ENCODE results near the gene GARNL3.

Gene GARNL3

DNA sequence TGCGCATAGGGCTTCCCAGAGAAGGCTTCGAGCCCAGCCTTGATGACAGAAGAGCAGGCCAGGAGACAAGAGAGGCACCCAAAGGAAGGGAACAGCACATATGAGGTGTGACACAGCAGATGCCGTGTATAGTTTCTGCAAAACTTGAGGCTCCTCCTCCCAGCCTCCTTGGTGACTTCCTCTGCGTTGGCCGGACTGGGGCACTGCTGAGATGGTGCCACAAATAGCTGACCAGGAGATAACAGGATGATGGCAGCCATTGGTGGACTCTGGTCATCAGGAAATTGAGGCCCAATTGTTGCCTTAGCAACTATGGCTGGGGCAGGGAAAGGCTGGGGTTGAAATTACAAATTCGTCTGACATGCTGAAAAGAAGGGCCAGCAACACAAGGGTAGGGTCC lies 154.8 kb downstream of the GARNL3 start:
- no peak for DNase-seq
- H3K23ac ChIP-seq (ENCODE audit: low read length) = no peak overlapping the region
- H3K9ac ChIP-seq (ENCODE audit: low read length) = no peak overlapping the region
- H2BK120ac ChIP-seq (ENCODE audit: low read depth, low read length) = no peak overlapping the region
- no peak overlapping the region for H3K27ac ChIP-seq (ENCODE audit: low read depth, low read length)
- no CpG with 5 or more reads among the region's 6 CpGs for WGBS (ENCODE audit: extremely low coverage, insufficient coverage, low lambda C conversion rate)
- no peak overlapping the region for H3K4me2 ChIP-seq (ENCODE audit: low read length)
- H3K18ac ChIP-seq (ENCODE audit: low read length) = no peak overlapping the region
- H2BK5ac ChIP-seq (ENCODE audit: low read length) = no peak overlapping the region
- no peak overlapping the region for H4K8ac ChIP-seq (ENCODE audit: low read depth, low read length)
- peaks cover 7% of the 10 kb centered on the region for H3K79me1 ChIP-seq (ENCODE audit: low read length)
- no peaks in the 10 kb centered on the region for H3K36me3 ChIP-seq (ENCODE audit: control insufficient read depth, insufficient read depth, low read length)
- H3K27me3 ChIP-seq (ENCODE audit: insufficient read depth, low read length, poor library complexity) = no peaks in the 10 kb centered on the region
- H3K79me2 ChIP-seq (ENCODE audit: control insufficient read depth, insufficient read depth, low read length) = no peaks in the 10 kb centered on the region
- H3K4me1 ChIP-seq (ENCODE audit: control insufficient read depth, low read depth, low read length) = peaks cover 5% of the 10 kb centered on the region
- H3K4ac ChIP-seq (ENCODE audit: low read depth, low read length) = no peak overlapping the region
- H3K56ac ChIP-seq (ENCODE audit: low read length) = no peak overlapping the region
- H3K4me3 ChIP-seq (ENCODE audit: low read length) = no peak overlapping the region
- H4K5ac ChIP-seq (ENCODE audit: low read length) = no peak overlapping the region
- no peak overlapping the region for H2AK5ac ChIP-seq (ENCODE audit: low read length)
- H2BK15ac ChIP-seq (replicated peaks; ENCODE audit: low read depth) = no peak overlapping the region

DNA sequence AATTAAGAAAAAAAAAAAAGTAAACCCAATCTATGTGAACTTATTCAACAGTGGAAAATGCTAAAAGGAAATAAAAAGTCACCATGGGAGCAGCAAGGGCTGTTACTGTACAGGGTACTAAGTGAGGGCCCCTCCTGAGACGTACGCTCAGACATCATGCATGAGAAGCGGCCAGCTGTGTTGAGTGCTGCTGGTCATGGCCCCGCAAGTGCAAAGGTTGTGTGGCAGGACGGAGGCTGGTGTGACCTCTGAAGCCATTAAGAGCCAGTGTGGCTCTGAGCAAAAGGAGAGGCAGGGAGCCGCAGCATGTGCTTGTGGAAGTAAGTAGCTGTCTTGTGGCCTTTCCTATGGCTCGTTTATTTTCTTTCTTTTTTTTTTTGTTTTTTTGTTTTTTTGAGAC lies 156.5 kb downstream of the GARNL3 start:
- Histone ChIP-seq H3K56ac (ENCODE audit: low read length) (no peak overlapping the region), H3K4me2 (ENCODE audit: low read length) (no peak overlapping the region), H2AK5ac (ENCODE audit: low read length) (no peak overlapping the region), H4K5ac (ENCODE audit: low read length) (no peak overlapping the region), H3K79me1 (ENCODE audit: low read length) (peaks cover 9% of the 10 kb centered on the region), H3K79me2 (ENCODE audit: control insufficient read depth, insufficient read depth, low read length) (peaks cover 6% of the 10 kb centered on the region), H2BK15ac (replicated peaks; ENCODE audit: low read depth) (no peak overlapping the region), H3K27ac (ENCODE audit: low read depth, low read length) (no peak overlapping the region), H2BK5ac (ENCODE audit: low read length) (no peak overlapping the region), H3K27me3 (ENCODE audit: insufficient read depth, low read length, poor library complexity) (no peaks in the 10 kb centered on the region), H2BK120ac (ENCODE audit: low read depth, low read length) (no peak overlapping the region), H3K23ac (ENCODE audit: low read length) (no peak overlapping the region), H3K4ac (ENCODE audit: low read depth, low read length) (no peak overlapping the region), H3K4me1 (ENCODE audit: control insufficient read depth, low read depth, low read length) (peaks cover 7% of the 10 kb centered on the region), H3K9ac (ENCODE audit: low read length) (no peak overlapping the region), H3K18ac (ENCODE audit: low read length) (no peak overlapping the region), H4K8ac (ENCODE audit: low read depth, low read length) (no peak overlapping the region), H3K4me3 (ENCODE audit: low read length) (no peak overlapping the region), H3K36me3 (ENCODE audit: control insufficient read depth, insufficient read depth, low read length) (no peaks in the 10 kb centered on the region)
- no CpG with 5 or more reads among the region's 7 CpGs for WGBS (ENCODE audit: extremely low coverage, insufficient coverage, low lambda C conversion rate)
- no peak for DNase-seq

DNA sequence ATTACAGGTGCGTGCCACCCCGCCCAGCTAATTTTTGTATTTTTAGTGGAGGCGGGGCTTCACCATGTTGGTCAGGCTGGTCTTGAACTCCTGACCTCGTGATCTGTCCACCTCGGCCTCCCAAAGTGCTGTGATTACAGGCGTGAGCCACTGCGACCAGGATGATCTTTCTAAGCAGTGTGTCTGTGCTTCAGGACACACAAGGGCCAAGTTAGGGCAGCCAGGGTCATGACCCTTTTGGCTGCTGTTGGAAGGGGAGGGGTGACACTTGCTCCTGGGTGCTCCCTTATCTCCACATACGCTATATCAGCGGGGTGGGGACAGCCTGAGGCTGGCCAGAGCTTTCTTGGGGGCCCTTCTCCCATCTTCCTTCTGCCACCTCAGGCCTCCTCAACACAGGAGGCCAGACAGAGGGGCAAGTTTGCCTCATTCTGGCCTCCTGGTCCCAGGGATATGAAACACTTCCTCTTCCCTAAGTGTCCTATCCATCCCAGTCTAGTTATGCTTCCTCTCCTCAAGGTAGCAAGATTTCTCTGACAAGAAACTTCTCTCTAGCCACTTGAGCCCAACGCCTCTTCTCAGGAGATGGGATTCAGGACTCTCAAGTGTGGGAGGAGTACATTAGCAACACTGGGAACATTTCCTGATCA lies 157.7 kb downstream of the GARNL3 start:
- Histone ChIP-seq H3K9ac (ENCODE audit: low read length) (peak overlapping the region; percentile 78), H3K79me2 (ENCODE audit: control insufficient read depth, insufficient read depth, low read length) (peaks cover 6% of the 10 kb centered on the region), H3K4me2 (ENCODE audit: low read length) (no peak overlapping the region), H3K36me3 (ENCODE audit: control insufficient read depth, insufficient read depth, low read length) (no peaks in the 10 kb centered on the region), H2BK120ac (ENCODE audit: low read depth, low read length) (no peak overlapping the region), H2BK15ac (replicated peaks; ENCODE audit: low read depth) (no peak overlapping the region), H3K79me1 (ENCODE audit: low read length) (peaks cover 9% of the 10 kb centered on the region), H3K18ac (ENCODE audit: low read length) (no peak overlapping the region), H4K5ac (ENCODE audit: low read length) (no peak overlapping the region), H3K27me3 (ENCODE audit: insufficient read depth, low read length, poor library complexity) (no peaks in the 10 kb centered on the region), H2BK5ac (ENCODE audit: low read length) (no peak overlapping the region), H3K23ac (ENCODE audit: low read length) (no peak overlapping the region), H3K4ac (ENCODE audit: low read depth, low read length) (no peak overlapping the region), H3K27ac (ENCODE audit: low read depth, low read length) (no peak overlapping the region), H2AK5ac (ENCODE audit: low read length) (no peak overlapping the region), H3K4me3 (ENCODE audit: low read length) (no peak overlapping the region), H3K4me1 (ENCODE audit: control insufficient read depth, low read depth, low read length) (peaks cover 7% of the 10 kb centered on the region), H3K56ac (ENCODE audit: low read length) (peak overlapping the region; percentile 83), H4K8ac (ENCODE audit: low read depth, low read length) (no peak overlapping the region)
- no peak for DNase-seq
- no CpG with 5 or more reads among the region's 10 CpGs for WGBS (ENCODE audit: extremely low coverage, insufficient coverage, low lambda C conversion rate)

DNA sequence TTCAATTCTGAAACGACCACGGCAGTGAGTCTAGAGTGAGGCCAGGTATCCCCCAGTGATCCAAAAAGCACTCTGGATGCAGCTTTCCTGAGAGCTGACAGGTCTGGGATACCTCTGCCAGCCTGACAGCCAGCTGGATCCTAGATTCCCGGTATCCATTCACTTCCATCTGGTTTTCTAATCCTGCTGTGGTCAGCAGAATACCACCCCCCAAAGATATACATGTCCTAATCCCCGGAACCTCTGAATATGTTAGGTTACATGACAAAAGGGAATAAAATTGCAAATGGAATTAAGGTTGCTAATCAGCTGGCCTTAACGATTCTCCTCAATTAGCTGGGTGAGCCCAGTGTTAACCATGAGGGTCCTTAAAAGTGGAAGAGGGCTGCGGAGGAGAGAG lies 158.2 kb downstream of the GARNL3 start:
- Histone ChIP-seq H4K8ac (ENCODE audit: low read depth, low read length) (no peak overlapping the region), H4K5ac (ENCODE audit: low read length) (no peak overlapping the region), H3K23ac (ENCODE audit: low read length) (no peak overlapping the region), H3K27ac (ENCODE audit: low read depth, low read length) (no peak overlapping the region), H3K4me2 (ENCODE audit: low read length) (peak overlapping the region; percentile 69), H2BK15ac (replicated peaks; ENCODE audit: low read depth) (no peak overlapping the region), H3K18ac (ENCODE audit: low read length) (no peak overlapping the region), H3K36me3 (ENCODE audit: control insufficient read depth, insufficient read depth, low read length) (no peaks in the 10 kb centered on the region), H3K56ac (ENCODE audit: low read length) (peak overlapping the region; percentile 83), H3K27me3 (ENCODE audit: insufficient read depth, low read length, poor library complexity) (no peaks in the 10 kb centered on the region), H3K9ac (ENCODE audit: low read length) (peak overlapping the region; percentile 78), H3K79me2 (ENCODE audit: control insufficient read depth, insufficient read depth, low read length) (peaks cover 6% of the 10 kb centered on the region), H3K79me1 (ENCODE audit: low read length) (peaks cover 9% of the 10 kb centered on the region), H2BK5ac (ENCODE audit: low read length) (no peak overlapping the region), H3K4ac (ENCODE audit: low read depth, low read length) (no peak overlapping the region), H2BK120ac (ENCODE audit: low read depth, low read length) (no peak overlapping the region), H3K4me1 (ENCODE audit: control insufficient read depth, low read depth, low read length) (peaks cover 7% of the 10 kb centered on the region), H3K4me3 (ENCODE audit: low read length) (no peak overlapping the region), H2AK5ac (ENCODE audit: low read length) (no peak overlapping the region)
- no peak for DNase-seq
- WGBS (ENCODE audit: extremely low coverage, insufficient coverage, low lambda C conversion rate) = no CpG with 5 or more reads among the region's 6 CpGs

DNA sequence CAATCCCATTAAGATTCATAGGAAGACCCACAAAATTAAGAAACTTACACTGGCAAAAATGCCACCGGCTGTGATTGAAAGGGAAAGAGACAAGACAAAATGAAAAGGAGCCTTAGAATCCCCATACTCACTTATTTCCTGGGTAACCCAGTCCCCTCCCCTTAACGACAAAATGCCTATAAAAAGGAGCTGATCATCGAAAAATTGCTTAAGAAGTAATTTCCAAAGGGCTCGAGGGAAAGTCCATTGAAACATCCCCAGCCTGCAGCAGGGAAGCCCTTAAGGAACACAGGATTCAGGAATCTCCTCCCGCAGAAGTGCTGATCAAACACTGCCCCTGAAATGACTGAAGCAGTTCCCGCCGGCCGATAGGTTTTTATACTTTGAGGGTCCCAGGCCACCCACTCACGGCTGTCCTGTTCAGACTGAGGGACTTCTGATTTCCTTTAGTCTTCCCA lies 158.9 kb downstream of the GARNL3 start:
- no peak for DNase-seq
- H2AK5ac ChIP-seq (ENCODE audit: low read length) = peak overlapping the region; percentile 29
- H3K4me1 ChIP-seq (ENCODE audit: control insufficient read depth, low read depth, low read length) = peaks cover 7% of the 10 kb centered on the region
- peak overlapping the region; percentile 55 for H3K4me3 ChIP-seq (ENCODE audit: low read length)
- no peaks in the 10 kb centered on the region for H3K36me3 ChIP-seq (ENCODE audit: control insufficient read depth, insufficient read depth, low read length)
- H3K18ac ChIP-seq (ENCODE audit: low read length) = peak overlapping the region; percentile 89
- H3K79me2 ChIP-seq (ENCODE audit: control insufficient read depth, insufficient read depth, low read length) = peaks cover 6% of the 10 kb centered on the region
- peak overlapping the region; percentile 3 for H4K8ac ChIP-seq (ENCODE audit: low read depth, low read length)
- peak overlapping the region; percentile 69 for H3K4me2 ChIP-seq (ENCODE audit: low read length)
- no peaks in the 10 kb centered on the region for H3K27me3 ChIP-seq (ENCODE audit: insufficient read depth, low read length, poor library complexity)
- no peak overlapping the region for H2BK120ac ChIP-seq (ENCODE audit: low read depth, low read length)
- WGBS (ENCODE audit: extremely low coverage, insufficient coverage, low lambda C conversion rate) = no CpG with 5 or more reads among the region's 9 CpGs
- no peak overlapping the region for H3K23ac ChIP-seq (ENCODE audit: low read length)
- peak overlapping the region; percentile 78 for H3K9ac ChIP-seq (ENCODE audit: low read length)
- H3K79me1 ChIP-seq (ENCODE audit: low read length) = peaks cover 11% of the 10 kb centered on the region
- H4K5ac ChIP-seq (ENCODE audit: low read length) = peak overlapping the region; percentile 84
- H3K56ac ChIP-seq (ENCODE audit: low read length) = peak overlapping the region; percentile 83
- H3K27ac ChIP-seq (ENCODE audit: low read depth, low read length) = peak overlapping the region; percentile 75
- H3K4ac ChIP-seq (ENCODE audit: low read depth, low read length) = peak overlapping the region; percentile 11
- no peak overlapping the region for H2BK5ac ChIP-seq (ENCODE audit: low read length)
- no peak overlapping the region for H2BK15ac ChIP-seq (replicated peaks; ENCODE audit: low read depth)
